K562 (cell line): ENCODE data around the gene NT5C. TPM values are rescaled to one million over a fixed set of nuclear protein-coding genes. Genes with fewer than 3 reads are reported as not detected.
A peak's percentile ranks its signal among the peaks of the same experiment; 100 is the strongest.

ENCODE experiments used
- ATAC-seq: fragments of 200-7000 bp; cut with Tn5 transposase; 3 replicates; pipeline ENCODE4 v1.9.1; 2020; ENCODE audit warnings: moderate library complexity
- BruUV-seq: library from RNA; stranded (reverse); fragments of 400-500 nt; replicated peaks from 2 replicates; lab custom pipeline; 2021; lab: Mats Ljungman, UMichigan
- CTCF ChIA-PET: fragments of 300-600 bp; formaldehyde crosslinking; extraction: SDS; loops from one replicate; lab custom pipeline; 2021; ENCODE audit warnings: low intra/inter-chr PET ratio; lab: Yijun Ruan, JAX
- POLR2A ChIA-PET: fragments of 300-600, 350-650 bp; sonication (Branson Sonifier 250); formaldehyde crosslinking; extraction: SDS; loops from one replicate; lab custom pipeline; 2021; ENCODE audit warnings: antibody characterized with exemption, inconsistent platforms; lab: Yijun Ruan, JAX
- DNase-seq, 4 experiments: peaks; one replicate each; pipeline versions ENCODE4 v3.0.0 to v3.0.0-alpha.2; 2011 to 2018; ENCODE audit warnings: low spot score in 3 of 4, mixed read lengths in 3 of 4; ENCODE audit errors: extremely low read depth in 1 of 4
- FAIRE-seq: peaks from 2 replicates; lab custom pipeline; 2011; peaks lifted over from hg19 to GRCh38; lab: Jason Lieb, UNC
- H2AFZ ChIP-seq: 2 replicates; pipeline ENCODE4 v1.6.0; 2011; ENCODE audit warnings: low read depth, low read length, control low read depth, inconsistent platforms
- H3K27ac ChIP-seq: fragments of 200-600 bp; 3 replicates; pipeline ENCODE4 v1.8.0; 2011; ENCODE audit warnings: low read depth, mild to moderate bottlenecking, control low read depth, inconsistent platforms, low read length, moderate library complexity, mixed read lengths; ENCODE audit errors: extremely low read depth
- H3K27me3 ChIP-seq, 2 experiments: fragments of 300-600 bp in 1 of 2; 2 replicates in 1 of 2; 3 replicates in 1 of 2; pipeline versions ENCODE4 v1.6.0 to v1.8.0; 2011; ENCODE audit warnings: inconsistent platforms in 2 of 2, low read length in 2 of 2, mild to moderate bottlenecking in 1 of 2, mixed read lengths in 1 of 2, moderate library complexity in 1 of 2; ENCODE audit not compliant: control insufficient read depth in 2 of 2, insufficient read depth in 2 of 2
- H3K36me3 ChIP-seq: fragments of 300-600 bp; 3 replicates; pipeline ENCODE4 v1.8.0; 2011; ENCODE audit warnings: mild to moderate bottlenecking, low read length, inconsistent platforms; ENCODE audit not compliant: control insufficient read depth, insufficient read depth
- H3K4me1 ChIP-seq, 2 experiments: fragments of 200-600 bp in 1 of 2; replicated peaks in 1 of 2; 2 replicates in 1 of 2; 3 replicates in 1 of 2; pipeline versions ENCODE4 v1.5.1 to v1.8.0; 2011; ENCODE audit warnings: inconsistent platforms in 2 of 2, low read length in 2 of 2, mild to moderate bottlenecking in 1 of 2, mixed read lengths in 1 of 2, moderate library complexity in 1 of 2; ENCODE audit not compliant: control insufficient read depth in 2 of 2, insufficient read depth in 2 of 2
- H3K4me2 ChIP-seq: 2 replicates; pipeline ENCODE4 v1.6.1; 2011; ENCODE audit warnings: low read length, control low read depth, inconsistent platforms, mixed read lengths; ENCODE audit not compliant: insufficient read depth
- H3K4me3 ChIP-seq: fragments of 200-600 bp; sonication (generic), shearing (Covaris generic); 2 replicates; pipeline ENCODE4 v1.5.1; 2016; ENCODE audit warnings: control low read depth, inconsistent platforms
- H3K79me2 ChIP-seq: fragments of 200-600 bp; 3 replicates; pipeline ENCODE4 v1.8.0; 2011; ENCODE audit warnings: low read length, inconsistent platforms; ENCODE audit not compliant: control insufficient read depth, insufficient read depth
- H3K9ac ChIP-seq, 2 experiments: 2 replicates each; pipeline versions ENCODE4 v1.6.0 to v1.6.1; 2011; ENCODE audit warnings: low read depth in 2 of 2, low read length in 2 of 2, control low read depth in 1 of 2, inconsistent platforms in 1 of 2, mild to moderate bottlenecking in 1 of 2, mixed read lengths in 1 of 2; ENCODE audit not compliant: insufficient read depth in 1 of 2
- H3K9me1 ChIP-seq: one replicate; pipeline ENCODE4 v1.6.0; 2011; ENCODE audit warnings: inconsistent platforms, mild to moderate bottlenecking, low read length, moderate library complexity; ENCODE audit not compliant: control insufficient read depth, insufficient read depth
- H3K9me3 ChIP-seq: replicated peaks from 2 replicates; pipeline ENCODE4 v1.5.1; 2011; ENCODE audit warnings: low read depth, low read length, inconsistent platforms; ENCODE audit not compliant: control insufficient read depth, insufficient read depth
- H4K20me1 ChIP-seq: replicated peaks from 2 replicates; pipeline ENCODE4 v1.6.1; 2011; ENCODE audit warnings: low read length, inconsistent platforms, mixed read lengths; ENCODE audit not compliant: control insufficient read depth, insufficient read depth
- ADNP ChIP-seq: fragments of 200-800 bp; sonication (Bioruptor generic); IDR thresholded peaks from 2 replicates; pipeline ENCODE4 v1.6.1; 2016; ENCODE audit warnings: missing genetic modification characterization, missing compliant biosample characterization
- HDAC1 ChIP-seq, 2 experiments: fragments of 450-650 bp; IDR thresholded peaks; 2 replicates each; pipeline ENCODE4 v1.6.1; 2016 to 2017; ENCODE audit warnings: inconsistent platforms in 1 of 2, mild to moderate bottlenecking in 1 of 2, moderate library complexity in 1 of 2
- HNRNPH1 ChIP-seq: fragments of 200-400 bp; formaldehyde crosslinking; optimal IDR thresholded peaks from 2 replicates; pipeline ENCODE3; 2017; ENCODE audit warnings: low read depth, mild to moderate bottlenecking, low read length, moderate library complexity
- KDM2B ChIP-seq: fragments of 250-450 bp; sonication (Bioruptor Pico); IDR thresholded peaks from 2 replicates; pipeline ENCODE4 v1.8.0; 2021; ENCODE audit warnings: mild to moderate bottlenecking, moderate library complexity
- MBD2 ChIP-seq: sonication (generic); IDR thresholded peaks from 2 replicates; pipeline ENCODE4 v1.6.1; 2016; ENCODE audit warnings: low read depth, borderline replicate concordance
- MYC ChIP-seq, 2 experiments: fragments of 250-450 bp in 1 of 2; sonication (Bioruptor Pico) in 1 of 2; IDR thresholded peaks; 2 replicates each; pipeline versions ENCODE4 v1.5.1 to v1.6.1; 2012 to 2021; ENCODE audit warnings: low read depth in 2 of 2, borderline replicate concordance in 1 of 2, improper control_type of control experiment in 1 of 2, low read length in 1 of 2, mild to moderate bottlenecking in 1 of 2, moderate library complexity in 1 of 2
- NR2C2 ChIP-seq, 2 experiments: fragments of 200-800 bp in 1 of 2; sonication (Bioruptor generic) in 1 of 2; sonication (generic) in 1 of 2; formaldehyde crosslinking in 1 of 2; IDR thresholded peaks; 2 replicates each; pipeline versions ENCODE4 v1.6.1 to v1.8.0; 2016 to 2022; ENCODE audit warnings: mild to moderate bottlenecking in 1 of 2, missing compliant biosample characterization in 1 of 2, missing genetic modification characterization in 1 of 2, missing genetic modification reagents in 1 of 2
- PRPF4 ChIP-seq: fragments of 200-400 bp; formaldehyde crosslinking; IDR thresholded peaks from one replicate; pipeline ENCODE4 v1.6.1; 2017; ENCODE audit warnings: low read length, low read depth, mild to moderate bottlenecking; ENCODE audit not compliant: insufficient read depth, poor library complexity, severe bottlenecking
- RBM39 ChIP-seq: fragments of 200-400 bp; formaldehyde crosslinking; optimal IDR thresholded peaks from 2 replicates; pipeline ENCODE3; 2018; ENCODE audit warnings: low read depth, low read length
- SAFB ChIP-seq: fragments of 200-400 bp; formaldehyde crosslinking; IDR thresholded peaks from 2 replicates; pipeline ENCODE4 v1.6.1; 2017; ENCODE audit warnings: low read depth, low read length, borderline replicate concordance
- SAP30 ChIP-seq: fragments of 200-600 bp; sonication (generic); IDR thresholded peaks from 2 replicates; pipeline ENCODE4 v1.6.1; 2012; ENCODE audit warnings: borderline replicate concordance, low read depth, mild to moderate bottlenecking, moderate library complexity, low read length, control low read depth, inconsistent platforms; ENCODE audit not compliant: insufficient read depth, poor library complexity, severe bottlenecking
- SMAD4 ChIP-seq: fragments of 250-450 bp; sonication (Bioruptor Pico); conservative IDR thresholded peaks from 2 replicates; pipeline ENCODE4 v1.8.0; 2021; ENCODE audit warnings: inconsistent platforms, mild to moderate bottlenecking, moderate library complexity
- XRCC5 ChIP-seq: fragments of 200-400 bp; formaldehyde crosslinking; IDR thresholded peaks from 2 replicates; pipeline ENCODE4 v1.6.1; 2017; ENCODE audit warnings: low read depth, mild to moderate bottlenecking, low read length
- YY1 ChIP-seq, 3 experiments: IDR thresholded peaks; 2 replicates each; pipeline ENCODE4 v1.6.1; 2011; ENCODE audit warnings: low read length in 2 of 3, mild to moderate bottlenecking in 2 of 3, moderate library complexity in 2 of 3, borderline replicate concordance in 1 of 3, control low read depth in 1 of 3, low read depth in 1 of 3; ENCODE audit not compliant: insufficient read depth in 3 of 3, insufficient replicate concordance in 2 of 3, control insufficient read depth in 1 of 3, insufficient read length in 1 of 3; ENCODE audit errors: extremely low read depth in 1 of 3
- ZBTB17 ChIP-seq: fragments of 450-650 bp; formaldehyde crosslinking; IDR thresholded peaks from 2 replicates; pipeline ENCODE4 v1.4.0; 2020; ENCODE audit warnings: mild to moderate bottlenecking
- ZC3H11A ChIP-seq: IDR thresholded peaks from 2 replicates; pipeline ENCODE4 v1.6.1; 2012; ENCODE audit warnings: low read depth, low read length, improper control_type of control experiment
- ZFPM2 ChIP-seq: fragments of 250-450 bp; sonication (Bioruptor Pico); IDR thresholded peaks from 2 replicates; pipeline ENCODE4 v1.5.1; 2022; ENCODE audit warnings: mild to moderate bottlenecking
- ZNF146 ChIP-seq: IDR thresholded peaks from one replicate; pipeline ENCODE4 v1.6.1; 2018; ENCODE audit warnings: missing compliant biosample characterization; ENCODE audit not compliant: unreplicated experiment
- ZNF431 ChIP-seq: sonication (generic); formaldehyde crosslinking; IDR thresholded peaks from 2 replicates; pipeline ENCODE4 v1.8.0; 2022; ENCODE audit warnings: mild to moderate bottlenecking, missing genetic modification reagents
- ZNF766 ChIP-seq: fragments of 200-800 bp; sonication (Bioruptor generic); conservative IDR thresholded peaks from 2 replicates; pipeline ENCODE4 v1.6.1; 2016; ENCODE audit warnings: missing genetic modification characterization, missing compliant biosample characterization
- WGBS: fragments of 100-300 bp; shearing (Covaris generic); methylation state at CpG from one replicate; pipeline ENCODE4 v1.1.6; 2016; ENCODE audit warnings: low coverage, mixed read lengths; ENCODE audit not compliant: insufficient coverage; ENCODE audit errors: missing lambda C conversion rate; 5-methylcytosine and 5-hydroxymethylcytosine counted together
- in situ Hi-C: fragments of 300-500 bp; cut with MboI; formaldehyde crosslinking; loops from 4 replicates; pipeline ENCODE4 v1.15.0; 2018; ENCODE audit warnings: inconsistent platforms, mixed read lengths
- intact Hi-C: fragments of 100-400 bp; cut with micrococcal nuclease; formaldehyde crosslinking; loops from 2 replicates; pipeline ENCODE4 v1.14.2; 2022
- polyA plus RNA-seq, 8 experiments: library from polyadenylated mRNA; depleted of rRNA in 4 of 8; stranded (reverse) in 5 of 8; unstranded in 3 of 8; fragments of >200 nt; fragmentation: Nextera tagmentation in 2 of 8; fragmentation: Illumina TruSeq in 1 of 8; extraction: Ambion mirVana in 2 of 8; extraction: Trizol in 1 of 8; gene quantifications; 2 replicates each; pipeline versions ENCODE4 v1.2.1 to v1.2.3, GENCODE V29; 2011 to 2014; ENCODE audit warnings: inconsistent platforms in 1 of 8, missing spikeins in 1 of 8
- total RNA-seq, 7 experiments: library from RNA; depleted of rRNA in 6 of 7; stranded (reverse); fragments of >200 nt in 6 of 7; fragmentation: Illumina TruSeq in 2 of 7; extraction: Trizol in 2 of 7; gene quantifications; 2 replicates each; pipeline versions ENCODE4 v1.2.1 to v1.2.3, GENCODE V29; 2011 to 2021; ENCODE audit warnings: low replicate concordance in 1 of 7

The NT5C gene
- total and polyA plus RNA-seq, 9 of the 15 experiments (the other 6 are each of a cell fraction or from before 2014, with no cell fraction given), result 2.9 to 205 (median 45.0) TPM

DNA sequence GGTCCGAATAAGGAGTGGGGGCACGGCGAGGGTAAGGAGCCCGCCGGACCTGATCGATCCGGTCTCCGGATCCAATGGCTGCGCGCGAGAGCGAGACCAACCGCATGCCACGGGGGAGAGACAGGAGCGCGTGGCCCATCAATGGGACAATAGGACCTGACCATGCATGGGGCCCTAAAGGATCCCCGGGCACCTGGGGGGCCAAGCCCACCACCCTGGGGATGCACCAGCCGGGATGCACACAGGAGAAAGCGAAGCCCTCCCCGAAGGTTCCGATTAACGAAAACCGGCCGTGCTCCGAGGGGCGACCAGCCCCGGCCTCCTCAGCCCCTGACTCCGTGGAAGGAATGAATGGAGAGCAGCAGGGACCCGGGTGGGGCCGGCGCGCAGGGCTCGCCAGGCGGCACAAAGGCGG, 22.2 kb upstream of the NT5C start:
- no peak overlapping the region; the same call in 1 of the 2 replicates for H2AFZ ChIP-seq
- H3K4me1 ChIP-seq, result peaks cover 15 to 20% of the 10 kb centered on the region in 2 experiments
- H4K20me1 ChIP-seq, result peaks cover 11% of the 10 kb centered on the region; the same call in 1 of the 2 replicates
- H3K9ac ChIP-seq, result peak overlapping the region; percentile 94 to 100
- CTCF ChIA-PET, result no interaction called here
- peak in 2 of 4 experiments; percentile 48 to 51 for DNase-seq
- H3K27me3 ChIP-seq, result no peaks in the 10 kb centered on the region
- in situ Hi-C loops, result no loop called here
- WGBS, result under 1% methylated on average over 27 of the region's 35 CpGs
- no TSS peak for BruUV-seq
- H3K9me3 ChIP-seq, result no peaks in the 10 kb centered on the region
- intact Hi-C loops, result loop anchor here (1.0 to 5.0 kb wide), 2 partner anchors 43 to 49 kb away; no protein-coding TSS in a partner anchor
- POLR2A ChIA-PET, result interaction anchor here (0.5 to 4.1 kb wide), 22 partner anchors 9 to 389 kb away, joined by 3 to 55 read pairs (median 5); partner anchors contain the start of genes NT5C and SUMO2
- H3K9me1 ChIP-seq, result no peaks in the 10 kb centered on the region
- peak overlapping the region; percentile 95 for H3K4me2 ChIP-seq
- peak overlapping the region; percentile 98 for H3K4me3 ChIP-seq
- peak; percentile 8 for ATAC-seq
- H3K79me2 ChIP-seq, result peaks cover 60% of the 10 kb centered on the region
- no peak for FAIRE-seq
- peak overlapping the region; percentile 94 for H3K27ac ChIP-seq
- peaks cover 22% of the 10 kb centered on the region for H3K36me3 ChIP-seq
- peak; percentile 8; the same call in 1 of the 2 replicates for TF ChIP-seq ZBTB17 (CRISPR knock-in tag)
- TF ChIP-seq MYC (IDR thresholded peaks at IDR 0.05; ENCODE audit: low read depth, low read length), result peak; percentile 58; the same call in 1 of the 2 replicates
- no peak for TF ChIP-seq MYC (CRISPR knock-in tag; IDR thresholded peaks at IDR 0.05; ENCODE audit: borderline replicate concordance, low read depth)
- 0 out of 2 replicates have a peak, but pooled peaks have one; percentile 6 for TF ChIP-seq XRCC5
- peak in 2 of 3 experiments; percentile 41 to 67 for TF ChIP-seq YY1 (IDR thresholded peaks at IDR 0.05; ENCODE audit: borderline replicate concordance in 1 of 3, control insufficient read depth in 1 of 3, extremely low read depth in 1 of 3, insufficient read depth in 3 of 3, insufficient read length in 1 of 3, insufficient replicate concordance in 2 of 3, low read depth in 1 of 3, low read length in 2 of 3)
- peak; percentile 82 for TF ChIP-seq SAP30
- TF ChIP-seq HDAC1 (IDR thresholded peaks at IDR 0.05), result peak in 1 of 2 experiments; percentile 4; a peak in 2 of 4 replicates
- TF ChIP-seq RBM39, result peak; percentile 2
- TF ChIP-seq MBD2, result no peak
- TF ChIP-seq SAFB, result peak; percentile 82; the same call in 1 of the 2 replicates
- no peak for TF ChIP-seq KDM2B (CRISPR knock-in tag)
- TF ChIP-seq ZC3H11A, result no peak
- TF ChIP-seq ZNF431 (CRISPR knock-in tag), result 0 out of 2 replicates have a peak, but pooled peaks have one; percentile 20
- no peak for TF ChIP-seq ZFPM2 (CRISPR knock-in tag)
- TF ChIP-seq ZNF146 (CRISPR knock-in tag), result peak; percentile 15
- 0 out of 2 replicates have a peak, but pooled peaks have one; percentile 17 for TF ChIP-seq SMAD4 (CRISPR knock-in tag)
- TF ChIP-seq NR2C2 (CRISPR knock-in tag; IDR thresholded peaks at IDR 0.05), result 0 out of 2 replicates have a peak, but pooled peaks have one; percentile 56
- no peak for TF ChIP-seq NR2C2 (tag; IDR thresholded peaks at IDR 0.05)
- no peak for TF ChIP-seq PRPF4
- TF ChIP-seq ADNP (tag), result no peak
- TF ChIP-seq ZNF766 (CRISPR knock-in tag), result no peak
- no peak for TF ChIP-seq HNRNPH1
